Activated CD8-positive, alpha-beta T cell treated with anti-CD3 and anti-CD28 coated beads for 36 hours (primary cell): ENCODE results near the gene TM4SF4. TPM values are rescaled to one million over a fixed set of nuclear protein-coding genes. Genes with fewer than 3 reads are reported as not detected.

ENCODE experiments used
- ATAC-seq: fragments of 200-7000 bp; cut with Tn5 transposase; one replicate; pipeline ENCODE4 v1.10.0; 2021; ENCODE audit warnings: mild to moderate bottlenecking, moderate library complexity
- CTCF ChIA-PET: fragments of 350-600 bp; sonication (Branson Sonifier 250); formaldehyde crosslinking; loops from one replicate; lab custom pipeline; 2021; ENCODE audit warnings: antibody characterized with exemption; lab: Charles Lee
- POLR2A ChIA-PET: fragments of 350-600 bp; sonication (Branson Sonifier 250); formaldehyde crosslinking; loops from one replicate; lab custom pipeline; 2021; ENCODE audit warnings: antibody characterized with exemption; lab: Charles Lee
- DNase-seq: peaks from one replicate; pipeline ENCODE4 v3.0.0-alpha.2; 2020
- H3K27ac Mint-ChIP-seq: one replicate; pipeline ENCODE4 v1.8.0; 2021; ENCODE audit warnings: mild to moderate bottlenecking, mixed read lengths
- H3K27me3 Mint-ChIP-seq: one replicate; pipeline ENCODE4 v1.8.0; 2021; ENCODE audit warnings: mixed read lengths
- H3K36me3 Mint-ChIP-seq: one replicate; pipeline ENCODE4 v1.8.0; 2021; ENCODE audit warnings: low read depth, mixed read lengths
- H3K4me1 Mint-ChIP-seq: one replicate; pipeline ENCODE4 v1.8.0; 2021; ENCODE audit warnings: low read depth, mixed read lengths
- H3K4me3 Mint-ChIP-seq: one replicate; pipeline ENCODE4 v1.8.0; 2021; ENCODE audit warnings: mild to moderate bottlenecking, moderate library complexity, mixed read lengths
- H3K9me3 Mint-ChIP-seq: one replicate; pipeline ENCODE4 v1.8.0; 2021; ENCODE audit warnings: mixed read lengths
- CTCF ChIP-seq: fragments of 200-600 bp; IDR thresholded peaks from one replicate; pipeline ENCODE4 v1.8.0; 2022; ENCODE audit warnings: antibody characterized with exemption, mild to moderate bottlenecking
- intact Hi-C: fragments of 100-400 bp; cut with micrococcal nuclease; formaldehyde crosslinking; loops from one replicate; pipeline ENCODE4 v1.10.0; 2022
- total RNA-seq, 2 experiments: library from RNA; stranded (reverse); gene quantifications; one replicate each; pipeline ENCODE4 v1.2.3, GENCODE V29; 2021

TM4SF4 gene
- total RNA-seq, 2 experiments from 2014 or later: not detected

DNA sequence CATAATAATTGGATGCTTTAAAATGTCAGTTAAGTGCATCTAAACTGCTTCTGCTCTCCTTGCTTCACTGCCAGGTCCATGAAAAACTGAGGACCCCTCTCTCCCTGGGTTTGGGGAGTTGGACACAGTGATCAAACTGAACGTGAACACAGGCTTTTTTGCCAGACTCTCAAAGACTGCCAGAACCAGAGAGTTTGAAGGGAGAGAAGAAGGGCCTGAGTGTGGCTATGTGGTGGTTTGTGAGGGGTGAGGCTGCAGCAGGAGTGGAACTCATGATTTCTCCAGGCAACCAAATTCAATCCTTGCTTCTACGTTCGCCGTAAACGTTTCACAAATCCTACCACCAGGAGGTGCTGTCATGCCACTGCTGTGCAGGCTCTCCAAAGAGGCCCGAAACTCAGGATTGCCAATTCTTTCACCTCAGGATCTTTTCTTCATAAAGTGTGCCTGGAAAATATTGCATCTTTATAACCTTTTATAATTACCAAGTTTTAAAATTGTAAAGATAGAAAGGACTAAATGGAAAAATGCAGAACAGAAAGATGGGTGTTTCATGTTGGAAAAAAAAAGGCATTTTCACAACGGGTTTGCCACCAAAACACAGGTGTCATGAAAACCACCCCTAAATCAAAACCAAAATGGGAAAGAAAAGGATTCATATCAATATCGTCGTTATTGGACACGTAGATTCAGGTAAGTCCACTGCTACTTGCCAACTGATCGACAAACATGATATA lies 19.7 kb downstream of the TM4SF4 start:
- H3K36me3 Mint-ChIP-seq: no peaks in the 10 kb centered on the region
- no peaks in the 10 kb centered on the region for H3K4me1 Mint-ChIP-seq
- POLR2A ChIA-PET: interaction anchor here (0.6 kb wide), 1 partner anchor 371 kb away, joined by 4 read pairs; no protein-coding TSS in a partner anchor
- peak; percentile 42 for ATAC-seq
- no peaks in the 10 kb centered on the region for H3K9me3 Mint-ChIP-seq
- no peak overlapping the region for H3K27ac Mint-ChIP-seq
- no peak overlapping the region for H3K4me3 Mint-ChIP-seq
- CTCF ChIA-PET: interaction anchor here (0.7 to 1.9 kb wide), 7 partner anchors 8 to 314 kb away, joined by 3 to 8 read pairs (median 4); no protein-coding TSS in a partner anchor
- peaks cover 13% of the 10 kb centered on the region for H3K27me3 Mint-ChIP-seq
- intact Hi-C loops: no loop called here
- DNase-seq: peak; percentile 56
- TF ChIP-seq CTCF: peak; percentile 74

DNA sequence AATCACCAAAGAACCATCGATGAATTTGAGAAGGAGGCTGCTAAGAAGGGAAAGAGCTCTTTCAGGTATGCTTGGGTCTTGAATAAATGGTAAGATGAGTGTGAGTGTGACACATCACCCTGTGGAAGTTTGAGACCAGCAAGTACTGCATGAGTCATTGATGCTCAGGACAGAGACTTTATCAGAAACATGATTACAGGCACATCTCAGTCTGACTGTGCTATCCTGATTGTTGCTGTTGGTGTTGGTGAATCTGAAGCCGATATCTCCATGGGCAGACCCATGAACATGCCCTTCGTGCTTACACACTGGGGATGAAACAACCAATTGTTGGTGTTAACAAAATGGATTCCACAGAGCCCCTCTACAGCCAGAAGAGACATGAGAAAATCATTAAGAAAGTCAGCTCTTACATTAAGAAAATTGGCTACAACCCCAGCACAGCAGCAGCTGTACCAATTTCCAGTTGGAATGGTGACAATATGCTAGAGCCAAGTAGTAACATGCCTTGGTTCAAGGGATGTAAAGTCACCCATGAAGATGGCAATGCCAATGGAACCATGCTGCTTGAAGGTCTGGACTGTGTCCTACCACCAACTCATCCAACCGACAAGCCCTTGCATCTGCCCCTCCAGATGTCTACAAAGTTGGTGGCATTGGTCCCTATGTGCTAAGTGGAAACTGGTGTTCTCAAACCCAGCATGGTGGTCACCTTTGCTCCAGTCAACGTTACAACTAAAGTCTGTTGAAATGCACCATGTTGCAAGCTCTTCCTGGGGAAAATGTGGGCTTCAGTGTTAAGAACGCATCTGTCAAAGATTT lies 20.5 kb downstream of the TM4SF4 start:
- ChIA-PET CTCF (interaction anchor here (0.7 to 1.9 kb wide), 8 partner anchors 9 to 278 kb away, joined by 3 to 8 read pairs (median 4); no protein-coding TSS in a partner anchor), POLR2A (interaction anchor here (0.6 kb wide), 1 partner anchor 372 kb away, joined by 4 read pairs; no protein-coding TSS in a partner anchor)
- DNase-seq: no peak
- ATAC-seq: peak; percentile 47
- Mint-ChIP-seq H3K36me3 (no peaks in the 10 kb centered on the region), H3K9me3 (no peaks in the 10 kb centered on the region), H3K27ac (no peak overlapping the region), H3K4me3 (no peak overlapping the region), H3K4me1 (no peaks in the 10 kb centered on the region), H3K27me3 (peaks cover 12% of the 10 kb centered on the region)
- intact Hi-C loops: no loop called here
- no peak for TF ChIP-seq CTCF

DNA sequence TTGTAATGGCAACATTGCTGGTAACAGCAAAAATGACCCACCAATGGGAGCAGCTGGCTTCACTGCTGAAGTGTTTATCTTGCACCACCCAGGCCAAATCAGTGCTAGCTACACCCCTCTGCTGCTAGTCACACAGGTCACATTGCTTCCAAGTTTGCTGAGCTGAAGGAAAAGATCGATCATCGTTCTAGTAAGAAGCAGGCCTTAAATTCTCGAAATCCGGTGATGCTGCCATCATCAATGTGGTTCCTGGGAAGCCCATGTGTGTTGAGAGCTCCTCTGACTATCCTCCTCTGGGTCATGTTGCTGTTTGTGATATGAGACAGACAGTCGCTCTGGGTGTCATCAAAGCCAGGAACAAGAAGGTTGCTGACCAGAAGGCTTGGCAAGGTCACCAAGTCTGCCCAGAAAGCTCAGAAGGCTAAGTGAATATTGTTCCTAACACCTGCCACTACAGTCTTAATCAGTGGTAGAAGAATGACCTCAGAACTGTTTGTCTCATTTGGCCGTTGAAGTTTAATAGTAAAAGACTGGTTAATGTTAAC lies 21.2 kb downstream of the TM4SF4 start:
- ATAC-seq: no peak
- H3K4me1 Mint-ChIP-seq: no peaks in the 10 kb centered on the region
- no peak for TF ChIP-seq CTCF

GRCh38 chr3:149496891-149497290 lies 22.4 kb downstream of the TM4SF4 start:
- CTCF ChIA-PET: no interaction called here
- no peaks in the 10 kb centered on the region for H3K9me3 Mint-ChIP-seq
- intact Hi-C loops: no loop called here

More for the DNA sequence above, 21.2 kb downstream of the TM4SF4 start:
- CTCF ChIA-PET: interaction anchor here (1.0 to 1.9 kb wide), 7 partner anchors 10 to 278 kb away, joined by 3 to 8 read pairs (median 4); no protein-coding TSS in a partner anchor
- H3K27me3 Mint-ChIP-seq: peaks cover 12% of the 10 kb centered on the region
- H3K27ac Mint-ChIP-seq: no peak overlapping the region
- intact Hi-C loops: no loop called here
- no peaks in the 10 kb centered on the region for H3K36me3 Mint-ChIP-seq
- H3K4me3 Mint-ChIP-seq: no peak overlapping the region
- no peak for DNase-seq
- no peaks in the 10 kb centered on the region for H3K9me3 Mint-ChIP-seq
- POLR2A ChIA-PET: no interaction called here

More at GRCh38 chr3:149496891-149497290, 22.4 kb downstream of the TM4SF4 start:
- Mint-ChIP-seq H3K27ac (no peak overlapping the region), H3K4me3 (no peak overlapping the region), H3K36me3 (no peaks in the 10 kb centered on the region), H3K4me1 (no peaks in the 10 kb centered on the region), H3K27me3 (peaks cover 14% of the 10 kb centered on the region)
- POLR2A ChIA-PET: no interaction called here
- TF ChIP-seq CTCF: no peak
- no peak for DNase-seq
- no peak for ATAC-seq
